HG03565 (cell line): ENCODE results near the gene ZDHHC17.

ENCODE experiments used
- ATAC-seq: cut with Tn5 transposase; IDR thresholded peaks from one replicate; pipeline ENCODE4 v1.9.1; 2021; ENCODE audit warnings: mild to moderate bottlenecking, moderate library complexity; ENCODE audit not compliant: unreplicated experiment

The ZDHHC17 gene

GRCh38 chr12:76813265-76813664 is 49.4 kb downstream of the ZDHHC17 start:
- no peak for ATAC-seq

GRCh38 chr12:76813972-76814371 is 50.1 kb downstream of the ZDHHC17 start:
- no peak for ATAC-seq

- no peak for ATAC-seq
Observed at GRCh38 chr12:76820888-76821482, 57.1 kb downstream of the ZDHHC17 start.

- ATAC-seq: no peak
Observed at GRCh38 chr12:76830436-76830835, 66.5 kb downstream of the ZDHHC17 start.

GRCh38 chr12:76836633-76837032 is 72.7 kb downstream of the ZDHHC17 start:
- no peak for ATAC-seq

- ATAC-seq: no peak
Observed at GRCh38 chr12:76847260-76847659, 83.3 kb downstream of the ZDHHC17 start.

- no peak for ATAC-seq
Observed at GRCh38 chr12:76848132-76848531, 84.2 kb downstream of the ZDHHC17 start.

- ATAC-seq: no peak
Observed at GRCh38 chr12:76852106-76852505, 88.2 kb downstream of the ZDHHC17 start.

GRCh38 chr12:76855271-76855670 is 91.4 kb downstream of the ZDHHC17 start:
- no peak for ATAC-seq

- ATAC-seq: no peak
Observed at GRCh38 chr12:76856018-76856644, 92.2 kb downstream of the ZDHHC17 start.

GRCh38 chr12:76859611-76860010 is 95.7 kb downstream of the ZDHHC17 start:
- no peak for ATAC-seq

GRCh38 chr12:76860256-76860655 is 96.3 kb downstream of the ZDHHC17 start:
- ATAC-seq: no peak

GRCh38 chr12:76863005-76863670 is 99.2 kb downstream of the ZDHHC17 start:
- no peak for ATAC-seq

- no peak for ATAC-seq
Observed at GRCh38 chr12:76863837-76864236, 99.9 kb downstream of the ZDHHC17 start.

GRCh38 chr12:76864791-76865400 is 101.0 kb downstream of the ZDHHC17 start:
- ATAC-seq: peak; percentile 79

GRCh38 chr12:76866151-76866567 is 102.2 kb downstream of the ZDHHC17 start:
- no peak for ATAC-seq

GRCh38 chr12:76866726-76867125 is 102.8 kb downstream of the ZDHHC17 start:
- no peak for ATAC-seq

GRCh38 chr12:76871082-76871481 is 107.2 kb downstream of the ZDHHC17 start:
- ATAC-seq: no peak

- ATAC-seq: no peak
Observed at GRCh38 chr12:76871742-76872141, 107.8 kb downstream of the ZDHHC17 start.

GRCh38 chr12:76872415-76872814 is 108.5 kb downstream of the ZDHHC17 start:
- no peak for ATAC-seq

- no peak for ATAC-seq
Observed at GRCh38 chr12:76874027-76874426, 110.1 kb downstream of the ZDHHC17 start.
